GM19397 (cell line): ENCODE measurements around the gene MFGE8.

ENCODE experiments used
- ATAC-seq: cut with Tn5 transposase; IDR thresholded peaks from one replicate; pipeline ENCODE4 v1.9.1; 2021; ENCODE audit warnings: mild to moderate bottlenecking, moderate library complexity; ENCODE audit not compliant: unreplicated experiment

Gene MFGE8

GRCh38 chr15:88900309-88900981 lies 12.7 kb downstream of the MFGE8 start:
- ATAC-seq = no peak

- no peak for ATAC-seq
Observed at GRCh38 chr15:88899251-88899650, 13.9 kb downstream of the MFGE8 start.

- ATAC-seq = no peak
Observed at GRCh38 chr15:88898736-88899135, 14.4 kb downstream of the MFGE8 start.

GRCh38 chr15:88897456-88898194 lies 15.6 kb downstream of the MFGE8 start:
- peak; percentile 43 for ATAC-seq

- ATAC-seq = no peak
Observed at GRCh38 chr15:88897142-88897455, 16.1 kb downstream of the MFGE8 start.

- no peak for ATAC-seq
Observed at GRCh38 chr15:88896333-88897033, 16.7 kb downstream of the MFGE8 start.

GRCh38 chr15:88894819-88895767 lies 18.1 kb downstream of the MFGE8 start, which contains the start of gene HAPLN3:
Gene HAPLN3, minus strand, starts transcription at chr15:88895544. Its CDS starts 8,246 bp downstream, at chr15:88887298.
- ATAC-seq = no peak

GRCh38 chr15:88894348-88894818 lies 18.8 kb downstream of the MFGE8 start:
- ATAC-seq = no peak

- ATAC-seq = no peak
Observed at GRCh38 chr15:88891540-88892254, 21.5 kb downstream of the MFGE8 start.

GRCh38 chr15:88890495-88890894 lies 22.7 kb downstream of the MFGE8 start:
- ATAC-seq = no peak

GRCh38 chr15:88888719-88889118 lies 24.5 kb downstream of the MFGE8 start:
- ATAC-seq = no peak

GRCh38 chr15:88887068-88887580 lies 26.1 kb downstream of the MFGE8 start:
- ATAC-seq = no peak

GRCh38 chr15:88882785-88883184 lies 30.4 kb downstream of the MFGE8 start:
- no peak for ATAC-seq

GRCh38 chr15:88881775-88882174 lies 31.4 kb downstream of the MFGE8 start:
- ATAC-seq = no peak

- ATAC-seq = no peak
Observed at GRCh38 chr15:88880944-88881740, 32.0 kb downstream of the MFGE8 start.

- ATAC-seq = no peak
Observed at GRCh38 chr15:88878720-88879184, 34.4 kb downstream of the MFGE8 start.

GRCh38 chr15:88877906-88878305 lies 35.3 kb downstream of the MFGE8 start:
- ATAC-seq = no peak

- ATAC-seq = no peak
Observed at GRCh38 chr15:88877415-88877814, 35.8 kb downstream of the MFGE8 start.

- ATAC-seq = no peak
Observed at GRCh38 chr15:88876573-88876972, 36.6 kb downstream of the MFGE8 start.
